GM19099 (cell line): ENCODE results near the gene LRP6.

ENCODE experiments used
- POLR2A ChIP-seq: IDR thresholded peaks from 3 replicates; pipeline ENCODE4 v1.6.1; 2011; ENCODE audit warnings: low read depth; ENCODE audit not compliant: insufficient read length; ENCODE audit errors: extremely low read depth

The LRP6 gene

GRCh38 chr12:12273291-12273957, 6.6 kb upstream of the LRP6 start:
- TF ChIP-seq POLR2A = no peak

GRCh38 chr12:12272869-12273268, 6.0 kb upstream of the LRP6 start:
- TF ChIP-seq POLR2A = no peak

GRCh38 chr12:12270226-12270625, 3.4 kb upstream of the LRP6 start:
- TF ChIP-seq POLR2A = no peak

- TF ChIP-seq POLR2A = no peak
These were observed 927 bp upstream of the LRP6 start for GRCh38 chr12:12267742-12268200.

- no peak for TF ChIP-seq POLR2A
These were observed 413 bp downstream of the LRP6 start for GRCh38 chr12:12266389-12266872.

GRCh38 chr12:12265571-12266388, 1.1 kb downstream of the LRP6 start:
- no peak for TF ChIP-seq POLR2A

- TF ChIP-seq POLR2A = no peak
These were observed 1.8 kb downstream of the LRP6 start for GRCh38 chr12:12265035-12265434.

- no peak for TF ChIP-seq POLR2A
These were observed 2.9 kb downstream of the LRP6 start for GRCh38 chr12:12263909-12264308.

- no peak for TF ChIP-seq POLR2A
These were observed 12.3 kb downstream of the LRP6 start for GRCh38 chr12:12254553-12254952.

- no peak for TF ChIP-seq POLR2A
These were observed 17.4 kb downstream of the LRP6 start for GRCh38 chr12:12249216-12250050.

- TF ChIP-seq POLR2A = no peak
These were observed 19.3 kb downstream of the LRP6 start for GRCh38 chr12:12247584-12247983.

GRCh38 chr12:12244341-12244740, 22.5 kb downstream of the LRP6 start:
- TF ChIP-seq POLR2A = no peak

- TF ChIP-seq POLR2A = no peak
These were observed 26.0 kb downstream of the LRP6 start for GRCh38 chr12:12240662-12241340.

- no peak for TF ChIP-seq POLR2A
These were observed 27.7 kb downstream of the LRP6 start for GRCh38 chr12:12239127-12239526.

GRCh38 chr12:12238605-12239004, 28.2 kb downstream of the LRP6 start:
- TF ChIP-seq POLR2A = no peak

- no peak for TF ChIP-seq POLR2A
These were observed 29.9 kb downstream of the LRP6 start for GRCh38 chr12:12236896-12237295.
